HepG2 (cell line): ENCODE data around the gene ITGAX. TPM values are rescaled to one million over a fixed set of nuclear protein-coding genes. Genes with fewer than 3 reads are reported as not detected.

ENCODE experiments used
- ATAC-seq: fragments of 200-7000 bp; cut with Tn5 transposase; 3 replicates; pipeline ENCODE4 v1.9.1; 2020; ENCODE audit warnings: mild to moderate bottlenecking, moderate library complexity
- BruUV-seq: library from RNA; stranded (reverse); fragments of 400-500 nt; replicated peaks from 2 replicates; lab custom pipeline; 2021; lab: Mats Ljungman, UMichigan
- CTCF ChIA-PET: fragments of 300-600 bp; formaldehyde crosslinking; extraction: SDS; loops from one replicate; lab custom pipeline; 2021; ENCODE audit warnings: low total read pairs, inconsistent platforms, low intra/inter-chr PET ratio; lab: Yijun Ruan, JAX
- POLR2A ChIA-PET: fragments of 350-600 bp; sonication (Branson Sonifier 250); formaldehyde crosslinking; loops from one replicate; lab custom pipeline; 2020; ENCODE audit warnings: antibody characterized with exemption, inconsistent platforms; lab: Yijun Ruan, JAX
- DNase-seq: peaks from one replicate; pipeline ENCODE4 v3.0.0-alpha.2; 2015; ENCODE audit warnings: low spot score
- FAIRE-seq: peaks from 3 replicates; lab custom pipeline; 2011; peaks lifted over from hg19 to GRCh38; lab: Jason Lieb, UNC
- H2AFZ ChIP-seq: one replicate; pipeline ENCODE4 v1.6.1; 2011; ENCODE audit warnings: low read length, inconsistent platforms
- H3K27ac ChIP-seq: fragments of 300-600 bp; 3 replicates; pipeline ENCODE4 v1.8.0; 2011; ENCODE audit warnings: mixed run types, mild to moderate bottlenecking, mixed read lengths, low read length, inconsistent platforms; ENCODE audit not compliant: insufficient read depth; ENCODE audit errors: extremely low read length
- H3K27me3 ChIP-seq, 2 experiments: fragments of 200-600 bp in 1 of 2; 2 replicates in 1 of 2; 3 replicates in 1 of 2; pipeline versions ENCODE4 v1.6.0 to v1.8.0; 2011; ENCODE audit warnings: low read length in 2 of 2, mild to moderate bottlenecking in 2 of 2, moderate library complexity in 2 of 2, inconsistent platforms in 1 of 2; ENCODE audit not compliant: insufficient read depth in 2 of 2, control insufficient read depth in 1 of 2
- H3K36me3 ChIP-seq, 2 experiments: fragments of 200-600 bp in 1 of 2; replicated peaks in 1 of 2; 2 replicates in 1 of 2; 3 replicates in 1 of 2; pipeline versions ENCODE4 v1.5.1 to v1.8.0; 2011; ENCODE audit warnings: low read length in 2 of 2, inconsistent platforms in 1 of 2; ENCODE audit not compliant: insufficient read depth in 2 of 2, control insufficient read depth in 1 of 2
- H3K4me1 ChIP-seq: 2 replicates; pipeline ENCODE4 v1.5.1; 2012; ENCODE audit warnings: low read length, inconsistent platforms; ENCODE audit not compliant: insufficient read depth
- H3K4me2 ChIP-seq: 2 replicates; pipeline ENCODE4 v1.6.0; 2011; ENCODE audit warnings: low read depth, low read length, inconsistent platforms
- H3K4me3 ChIP-seq, 3 experiments: fragments of 200-600 bp in 1 of 3; sonication (generic), shearing (Covaris generic) in 1 of 3; replicated peaks in 1 of 3; 2 replicates each; pipeline ENCODE4 v1.5.1; 2011 to 2016; ENCODE audit warnings: low read length in 3 of 3, inconsistent platforms in 2 of 3, low read depth in 2 of 3, mild to moderate bottlenecking in 2 of 3, control low read depth in 1 of 3, mixed read lengths in 1 of 3; ENCODE audit not compliant: insufficient read depth in 1 of 3
- H3K79me2 ChIP-seq: one replicate; pipeline ENCODE4 v1.6.1; 2011; ENCODE audit warnings: low read length, inconsistent platforms; ENCODE audit not compliant: insufficient read depth
- H3K9ac ChIP-seq: 2 replicates; pipeline ENCODE4 v1.6.0; 2011; ENCODE audit warnings: mild to moderate bottlenecking, low read depth, low read length, inconsistent platforms; ENCODE audit not compliant: insufficient read depth
- H3K9me3 ChIP-seq: 2 replicates; pipeline ENCODE4 v1.5.1; 2012; ENCODE audit warnings: mild to moderate bottlenecking, low read length
- H4K20me1 ChIP-seq: 2 replicates; pipeline ENCODE4 v1.6.0; 2011; ENCODE audit warnings: inconsistent platforms, mild to moderate bottlenecking, low read length, moderate library complexity; ENCODE audit not compliant: insufficient read depth
- AGO1 ChIP-seq: fragments of 200-400 bp; formaldehyde crosslinking; IDR thresholded peaks from 2 replicates; pipeline ENCODE4 v1.6.1; 2017; ENCODE audit warnings: mild to moderate bottlenecking, low read depth, low read length, moderate library complexity; ENCODE audit not compliant: poor library complexity, severe bottlenecking
- MEIS2 ChIP-seq: sonication (generic); formaldehyde crosslinking; IDR thresholded peaks from 2 replicates; pipeline ENCODE4 v1.9.0; 2021; ENCODE audit warnings: mild to moderate bottlenecking, missing genetic modification reagents
- MIXL1 ChIP-seq: IDR thresholded peaks from 2 replicates; pipeline ENCODE4 v1.6.1; 2016
- MTF1 ChIP-seq: sonication (generic); formaldehyde crosslinking; IDR thresholded peaks from 2 replicates; pipeline ENCODE4 v1.5.0; 2020; ENCODE audit warnings: missing genetic modification reagents
- NCOA2 ChIP-seq: sonication (generic); formaldehyde crosslinking; IDR thresholded peaks from 2 replicates; pipeline ENCODE4 v1.8.0; 2022; ENCODE audit warnings: inconsistent platforms
- PAF1 ChIP-seq: IDR thresholded peaks from 2 replicates; pipeline ENCODE4 v1.6.1; 2016; ENCODE audit warnings: missing genetic modification reagents, missing compliant biosample characterization
- RBFOX2 ChIP-seq: fragments of 200-400 bp; formaldehyde crosslinking; IDR thresholded peaks from 2 replicates; pipeline ENCODE4 v1.6.1; 2017; ENCODE audit warnings: low read depth, mild to moderate bottlenecking, low read length
- RFX3 ChIP-seq: IDR thresholded peaks from 2 replicates; pipeline ENCODE4 v1.6.1; 2016; ENCODE audit warnings: missing biosample characterization, missing genetic modification reagents
- TAF15 ChIP-seq: fragments of 200-400 bp; formaldehyde crosslinking; IDR thresholded peaks from one replicate; pipeline ENCODE4 v1.6.1; 2018; ENCODE audit warnings: mild to moderate bottlenecking, low read depth, low read length; ENCODE audit not compliant: poor library complexity, severe bottlenecking
- TEAD2 ChIP-seq: sonication (generic); formaldehyde crosslinking; IDR thresholded peaks from 2 replicates; pipeline ENCODE4 v1.9.0; 2021; ENCODE audit warnings: missing genetic modification reagents
- ZBTB21 ChIP-seq: sonication (generic); formaldehyde crosslinking; IDR thresholded peaks from 2 replicates; pipeline ENCODE4 v1.4.0; 2020; ENCODE audit warnings: missing genetic modification reagents
- ZNF230 ChIP-seq: sonication (generic); formaldehyde crosslinking; IDR thresholded peaks from 2 replicates; pipeline ENCODE4 v1.4.0; 2020; ENCODE audit warnings: mild to moderate bottlenecking, missing genetic modification reagents
- ZNF256 ChIP-seq: sonication (generic); formaldehyde crosslinking; conservative IDR thresholded peaks from 2 replicates; pipeline ENCODE4 v1.4.0; 2020; ENCODE audit warnings: missing genetic modification reagents
- ZNF543 ChIP-seq: sonication (generic); formaldehyde crosslinking; IDR thresholded peaks from 2 replicates; pipeline ENCODE4 v1.4.0; 2020; ENCODE audit warnings: mild to moderate bottlenecking, missing genetic modification reagents
- ZNF552 ChIP-seq: sonication (generic); formaldehyde crosslinking; IDR thresholded peaks from 2 replicates; pipeline ENCODE4 v1.9.0; 2022; ENCODE audit warnings: missing genetic modification reagents, mild to moderate bottlenecking, borderline replicate concordance
- ZNF703 ChIP-seq: sonication (generic); formaldehyde crosslinking; IDR thresholded peaks from 2 replicates; pipeline ENCODE4 v1.5.1; 2020; ENCODE audit warnings: missing genetic modification reagents, mild to moderate bottlenecking, moderate library complexity, borderline replicate concordance
- WGBS: methylation state at CpG from one replicate; pipeline ENCODE4 v1.1.6; 2017; ENCODE audit warnings: low lambda C conversion rate; 5-methylcytosine and 5-hydroxymethylcytosine counted together
- in situ Hi-C: cut with HindIII; loops from 2 replicates; pipeline ENCODE4 v1.10.0; 2017; ENCODE audit warnings: low pct_unique_long_range_greater_than_20kb; ENCODE audit not compliant: extremely low pct_ligation_motif_present
- intact Hi-C: fragments of 100-400 bp; cut with micrococcal nuclease; formaldehyde crosslinking; loops from one replicate; pipeline ENCODE4 v1.10.0; 2022; ENCODE audit not compliant: unreplicated experiment
- polyA plus RNA-seq, 8 experiments: library from polyadenylated mRNA; depleted of rRNA in 3 of 8; stranded (reverse) in 7 of 8; unstranded in 1 of 8; fragments of >200 nt; fragmentation: Illumina TruSeq in 4 of 8; extraction: Trizol in 4 of 8; gene quantifications; 2 replicates each; pipeline versions ENCODE4 v1.2.1 to v1.2.3, GENCODE V29; 2011 to 2016; ENCODE audit warnings: low read depth in 4 of 8, missing spikeins in 1 of 8, mixed read lengths in 1 of 8; ENCODE audit not compliant: insufficient read depth in 1 of 8
- total RNA-seq, 5 experiments: library from RNA; depleted of rRNA; stranded (reverse); fragments of >200 nt; fragmentation: Illumina TruSeq; extraction: Trizol; gene quantifications; 2 replicates each; pipeline ENCODE4 v1.2.3, GENCODE V29; 2016; ENCODE audit warnings: low read depth in 1 of 5
- TF ChIP-seq, protein P1 (sequence below): sonication (generic); formaldehyde crosslinking; IDR thresholded peaks from 2 replicates; pipeline ENCODE4 v1.5.0; 2020; ENCODE audit warnings: missing genetic modification reagents
- TF ChIP-seq, protein P2 (sequence below): sonication (generic); formaldehyde crosslinking; IDR thresholded peaks from 2 replicates; pipeline ENCODE4 v1.4.0; 2020; ENCODE audit warnings: mild to moderate bottlenecking, missing genetic modification reagents, borderline replicate concordance
- TF ChIP-seq, protein P3 (sequence below): sonication (generic); formaldehyde crosslinking; IDR thresholded peaks from 2 replicates; pipeline ENCODE4 v1.8.0; 2022; ENCODE audit warnings: missing genetic modification reagents, low read depth, mild to moderate bottlenecking, borderline replicate concordance
- TF ChIP-seq, protein P4 (sequence below): IDR thresholded peaks from 2 replicates; pipeline ENCODE4 v1.6.1; 2016

Gene ITGAX
- total and polyA plus RNA-seq, 2 of the 13 experiments (the other 11 are each of a cell fraction or from before 2014, with no cell fraction given) = 0.32 TPM; not detected in 1

DNA sequence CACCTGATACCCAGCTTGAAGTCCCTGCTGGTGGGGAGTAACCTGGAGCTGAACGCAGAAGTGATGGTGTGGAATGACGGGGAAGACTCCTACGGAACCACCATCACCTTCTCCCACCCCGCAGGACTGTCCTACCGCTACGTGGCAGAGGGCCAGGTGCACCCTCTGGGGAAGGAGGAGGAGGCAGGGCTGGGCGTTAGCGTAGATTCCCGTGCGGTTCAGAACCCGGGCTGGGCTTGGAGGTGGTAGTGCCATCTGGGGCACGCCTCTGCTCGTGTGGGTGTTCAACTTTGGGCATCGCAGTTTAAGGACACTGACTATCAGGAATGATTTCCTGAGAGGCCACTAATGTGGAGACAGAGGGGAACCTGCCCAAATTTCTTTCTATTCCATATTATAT is 18.3 kb downstream of the ITGAX start:
- Histone ChIP-seq H3K9me3 (0 out of 2 replicates have a peak, but pooled peaks cover 4% of the 10 kb centered on the region), H3K36me3 (no peaks in the 10 kb centered on the region), H4K20me1 (no peaks in the 10 kb centered on the region), H3K9ac (no peak overlapping the region), H3K79me2 (no peaks in the 10 kb centered on the region), H2AFZ (no peak overlapping the region), H3K4me1 (peaks cover 17% of the 10 kb centered on the region), H3K4me2 (no peak overlapping the region), H3K27ac (no peak overlapping the region), H3K4me3 (no peak overlapping the region), H3K27me3 (peaks cover 0 to 24% of the 10 kb centered on the region in 2 experiments; a peak in 2 of 5 replicates)
- DNase-seq (no peak), ATAC-seq (no peak), FAIRE-seq (no peak)
- TF ChIP-seq PAF1 (CRISPR knock-in tag) (no peak), TAF15 (no peak), RFX3 (no peak), ZNF543 (CRISPR knock-in tag) (no peak), MIXL1 (CRISPR knock-in tag) (no peak), AGO1 (no peak), MEIS2 (CRISPR knock-in tag) (no peak), MTF1 (CRISPR knock-in tag) (no peak), ZNF703 (CRISPR knock-in tag) (no peak), ZBTB21 (CRISPR knock-in tag) (no peak), ZNF230 (CRISPR knock-in tag) (no peak), ZNF256 (CRISPR knock-in tag) (no peak), NCOA2 (CRISPR knock-in tag) (no peak), ZNF552 (CRISPR knock-in tag) (no peak), TEAD2 (no peak), RBFOX2 (no peak)
- TF ChIP-seq, protein P1, sequence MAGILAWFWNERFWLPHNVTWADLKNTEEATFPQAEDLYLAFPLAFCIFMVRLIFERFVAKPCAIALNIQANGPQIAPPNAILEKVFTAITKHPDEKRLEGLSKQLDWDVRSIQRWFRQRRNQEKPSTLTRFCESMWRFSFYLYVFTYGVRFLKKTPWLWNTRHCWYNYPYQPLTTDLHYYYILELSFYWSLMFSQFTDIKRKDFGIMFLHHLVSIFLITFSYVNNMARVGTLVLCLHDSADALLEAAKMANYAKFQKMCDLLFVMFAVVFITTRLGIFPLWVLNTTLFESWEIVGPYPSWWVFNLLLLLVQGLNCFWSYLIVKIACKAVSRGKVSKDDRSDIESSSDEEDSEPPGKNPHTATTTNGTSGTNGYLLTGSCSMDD (CRISPR knock-in tag) = no peak
- TF ChIP-seq, protein P2, sequence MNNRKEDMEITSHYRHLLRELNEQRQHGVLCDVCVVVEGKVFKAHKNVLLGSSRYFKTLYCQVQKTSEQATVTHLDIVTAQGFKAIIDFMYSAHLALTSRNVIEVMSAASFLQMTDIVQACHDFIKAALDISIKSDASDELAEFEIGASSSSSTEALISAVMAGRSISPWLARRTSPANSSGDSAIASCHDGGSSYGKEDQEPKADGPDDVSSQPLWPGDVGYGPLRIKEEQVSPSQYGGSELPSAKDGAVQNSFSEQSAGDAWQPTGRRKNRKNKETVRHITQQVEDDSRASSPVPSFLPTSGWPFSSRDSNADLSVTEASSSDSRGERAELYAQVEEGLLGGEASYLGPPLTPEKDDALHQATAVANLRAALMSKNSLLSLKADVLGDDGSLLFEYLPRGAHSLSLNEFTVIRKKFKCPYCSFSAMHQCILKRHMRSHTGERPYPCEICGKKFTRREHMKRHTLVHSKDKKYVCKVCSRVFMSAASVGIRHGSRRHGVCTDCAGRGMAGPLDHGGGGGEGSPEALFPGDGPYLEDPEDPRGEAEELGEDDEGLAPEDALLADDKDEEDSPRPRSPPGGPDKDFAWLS = no peak
- TF ChIP-seq, protein P3, sequence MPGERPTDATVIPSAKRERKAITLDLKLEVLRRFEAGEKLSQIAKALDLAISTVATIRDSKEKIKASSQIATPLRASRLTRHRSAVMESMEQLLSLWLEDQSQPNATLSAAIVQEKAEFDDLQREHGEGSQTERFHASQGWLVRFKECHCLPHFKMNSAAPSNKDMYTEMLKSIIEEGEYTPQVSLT (CRISPR knock-in tag) = no peak
- TF ChIP-seq, protein P4, sequence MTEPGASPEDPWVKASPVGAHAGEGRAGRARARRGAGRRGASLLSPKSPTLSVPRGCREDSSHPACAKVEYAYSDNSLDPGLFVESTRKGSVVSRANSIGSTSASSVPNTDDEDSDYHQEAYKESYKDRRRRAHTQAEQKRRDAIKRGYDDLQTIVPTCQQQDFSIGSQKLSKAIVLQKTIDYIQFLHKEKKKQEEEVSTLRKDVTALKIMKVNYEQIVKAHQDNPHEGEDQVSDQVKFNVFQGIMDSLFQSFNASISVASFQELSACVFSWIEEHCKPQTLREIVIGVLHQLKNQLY (CRISPR knock-in tag) = no peak
- ChIA-PET POLR2A (interaction anchor here (0.6 kb wide), 1 partner anchor 119 kb away, joined by 3 read pairs; no protein-coding TSS in a partner anchor), CTCF (no interaction called here)
- in situ Hi-C loops = no loop called here
- intact Hi-C loops = no loop called here
- no TSS peak for BruUV-seq
- WGBS = 51% methylated on average over 14 of the region's 14 CpGs
